Measurements from ENCODE around the gene DNM3.

The DNM3 gene

GRCh38 chr1:171869097-171869496, 27.8 kb downstream of the DNM3 start:
- no peak for DNase-seq (ENCODE audit: low read depth)

- no peak for DNase-seq (ENCODE audit: low read depth)
Measured at GRCh38 chr1:171871848-171872247, 30.6 kb downstream of the DNM3 start.

- DNase-seq (ENCODE audit: low read depth) = no peak
Measured at GRCh38 chr1:171872430-171872829, 31.1 kb downstream of the DNM3 start.

- DNase-seq (ENCODE audit: low read depth) = no peak
Measured at GRCh38 chr1:171873664-171874063, 32.4 kb downstream of the DNM3 start.

- DNase-seq (ENCODE audit: low read depth) = peak; percentile 9
Measured at GRCh38 chr1:171877701-171878100, 36.4 kb downstream of the DNM3 start.

GRCh38 chr1:171879556-171879955, 38.3 kb downstream of the DNM3 start:
- DNase-seq (ENCODE audit: low read depth) = no peak

- DNase-seq (ENCODE audit: low read depth) = no peak
Measured at GRCh38 chr1:171881442-171881841, 40.1 kb downstream of the DNM3 start.

- no peak for DNase-seq (ENCODE audit: low read depth)
Measured at GRCh38 chr1:171883849-171884248, 42.6 kb downstream of the DNM3 start.

GRCh38 chr1:171884475-171884874, 43.2 kb downstream of the DNM3 start:
- no peak for DNase-seq (ENCODE audit: low read depth)

- DNase-seq (ENCODE audit: low read depth) = no peak
Measured at GRCh38 chr1:171890131-171890530, 48.8 kb downstream of the DNM3 start.

GRCh38 chr1:171896936-171897703, 55.8 kb downstream of the DNM3 start:
- DNase-seq (ENCODE audit: low read depth) = no peak

- DNase-seq (ENCODE audit: low read depth) = no peak
Measured at GRCh38 chr1:171898941-171899340, 57.6 kb downstream of the DNM3 start.

GRCh38 chr1:171899838-171900237, 58.5 kb downstream of the DNM3 start:
- no peak for DNase-seq (ENCODE audit: low read depth)

- DNase-seq (ENCODE audit: low read depth) = no peak
Measured at GRCh38 chr1:171901245-171901644, 59.9 kb downstream of the DNM3 start.

GRCh38 chr1:171902527-171902926, 61.2 kb downstream of the DNM3 start:
- no peak for DNase-seq (ENCODE audit: low read depth)

GRCh38 chr1:171904778-171905450, 63.6 kb downstream of the DNM3 start:
- no peak for DNase-seq (ENCODE audit: low read depth)

GRCh38 chr1:171909711-171910110, 68.4 kb downstream of the DNM3 start:
- DNase-seq (ENCODE audit: low read depth) = no peak

- no peak for DNase-seq (ENCODE audit: low read depth)
Measured at GRCh38 chr1:171910786-171911185, 69.5 kb downstream of the DNM3 start.

GRCh38 chr1:171911506-171911905, 70.2 kb downstream of the DNM3 start:
- peak; percentile 24 for DNase-seq (ENCODE audit: low read depth)

- no peak for DNase-seq (ENCODE audit: low read depth)
Measured at GRCh38 chr1:171912509-171913175, 71.3 kb downstream of the DNM3 start.

GRCh38 chr1:171913385-171913784, 72.1 kb downstream of the DNM3 start:
- no peak for DNase-seq (ENCODE audit: low read depth)

GRCh38 chr1:171916315-171916771, 75.0 kb downstream of the DNM3 start:
- DNase-seq (ENCODE audit: low read depth) = no peak

- no peak for DNase-seq (ENCODE audit: low read depth)
Measured at GRCh38 chr1:171917331-171917730, 76.0 kb downstream of the DNM3 start.
